HG03135 (cell line): ENCODE data around the gene FAM118B.

Source experiments
- ATAC-seq: cut with Tn5 transposase; IDR thresholded peaks from one replicate; pipeline ENCODE4 v1.9.1; 2021; ENCODE audit warnings: mild to moderate bottlenecking, moderate library complexity; ENCODE audit not compliant: unreplicated experiment

Gene FAM118B

DNA sequence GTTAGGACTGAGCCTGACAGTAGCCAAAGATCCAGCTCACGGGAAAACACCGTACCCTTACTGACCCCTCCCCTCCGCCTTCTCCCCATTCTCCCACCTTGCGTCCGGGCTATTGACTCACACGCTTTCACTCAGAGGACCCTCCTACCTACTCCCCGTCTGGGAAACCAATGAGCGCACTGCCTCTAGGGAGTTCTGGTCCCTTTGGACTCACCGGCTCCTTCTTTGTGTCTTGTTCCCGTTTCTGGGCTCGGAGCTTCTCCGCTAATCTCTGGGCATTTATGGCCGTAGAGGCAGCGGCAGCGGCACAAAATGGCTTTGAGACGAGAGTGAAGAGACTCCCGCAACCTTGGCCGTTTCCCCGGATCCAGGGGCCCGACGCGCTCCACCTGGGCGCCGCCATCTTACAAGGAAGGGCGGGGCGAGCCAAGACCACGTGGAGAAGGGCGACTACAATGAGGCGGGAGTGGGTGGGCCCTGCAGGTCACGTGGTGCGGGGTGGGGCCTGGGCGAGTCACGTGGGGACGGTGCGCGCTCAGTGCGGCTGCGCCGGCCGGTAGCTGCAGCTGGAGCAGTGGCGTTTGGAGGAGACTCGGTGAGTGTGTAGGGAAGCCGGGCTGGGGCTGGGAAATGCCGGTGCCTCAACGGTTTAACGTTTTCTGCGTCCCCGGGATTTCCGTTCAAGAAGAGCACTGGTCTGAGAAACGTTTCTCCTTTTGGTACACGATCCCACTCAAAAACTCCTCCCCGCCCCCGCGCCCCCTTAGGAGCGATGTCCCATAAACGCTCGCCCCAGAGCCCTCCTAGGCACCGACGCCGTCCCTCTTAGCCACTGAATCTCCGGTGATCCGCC lies at the start of gene FAM118B, which contains the start of gene RPUSD4:
Gene FAM118B, plus strand, starts transcription at position 547 of the 853 bp plus-strand sequence. CDS start 23,220 bp downstream, outside the sequence.
Gene RPUSD4, minus strand, starts transcription at position 415 of the 853 bp plus-strand sequence. Its CDS starts 12 bp downstream, at position 403.
- peak; percentile 95 for ATAC-seq

DNA sequence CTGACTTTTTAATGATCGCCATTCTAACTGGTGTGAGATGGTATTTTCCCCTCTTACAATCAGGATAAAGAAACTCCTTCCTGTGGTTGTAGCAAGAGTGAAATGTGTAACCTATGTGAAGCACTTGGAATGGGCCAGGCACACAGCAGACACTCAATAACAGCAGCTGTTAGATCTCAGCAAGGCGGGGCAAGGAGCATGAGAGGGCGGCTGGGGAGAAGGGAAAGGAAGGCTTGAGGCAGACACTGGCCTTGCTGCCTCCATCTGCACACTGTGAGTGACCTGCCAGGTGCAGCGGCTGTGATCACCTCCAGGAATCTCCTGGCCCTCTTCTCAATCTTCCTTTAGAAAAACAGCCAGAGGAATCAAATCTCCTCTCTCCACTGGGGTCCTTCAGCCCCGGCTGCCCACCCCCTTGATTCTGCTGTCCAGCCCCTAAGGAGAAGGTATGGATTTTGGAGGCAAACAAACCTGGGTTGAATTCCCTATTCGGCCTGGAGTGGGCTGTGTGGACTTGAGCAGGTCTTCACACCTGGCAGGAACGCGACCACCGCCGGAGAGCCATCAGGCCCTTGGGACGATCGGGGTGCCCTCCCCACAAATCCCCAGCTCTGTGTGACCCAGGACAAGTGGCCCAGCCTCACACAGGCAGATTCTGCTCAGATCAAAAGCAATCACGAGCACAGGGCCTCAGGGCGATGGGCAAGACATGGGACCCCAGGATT lies 49.1 kb upstream of the FAM118B start:
- ATAC-seq: no peak

DNA sequence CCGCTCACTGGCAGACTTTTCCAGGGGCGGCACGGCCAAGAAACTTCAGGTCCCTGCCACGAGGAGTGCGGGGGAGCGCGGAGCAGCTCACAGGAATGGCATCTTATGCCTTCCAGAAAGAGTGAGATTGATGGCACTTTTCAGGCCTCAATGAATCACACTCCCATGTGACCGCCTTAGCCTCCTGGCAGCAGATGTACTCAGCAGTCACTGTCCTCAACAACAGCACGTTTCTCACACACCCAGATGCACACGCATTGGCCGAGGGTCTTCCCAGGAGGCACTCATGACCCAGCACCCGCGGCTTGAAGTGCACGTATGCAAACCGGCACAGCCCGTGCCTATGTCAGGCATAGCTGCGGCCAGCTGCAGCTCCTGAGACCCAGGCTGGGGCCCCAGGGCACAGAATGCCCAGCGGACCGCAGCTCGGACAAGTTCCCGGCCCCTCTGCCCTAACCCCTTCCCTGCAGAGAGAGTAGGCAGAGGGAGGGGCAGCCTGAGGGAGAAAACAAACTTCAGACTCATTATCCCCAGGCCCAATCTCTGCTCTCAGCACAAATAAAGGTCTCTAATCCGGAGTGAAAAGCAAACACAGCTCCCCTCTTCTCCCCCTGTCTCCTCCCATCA lies 48.4 kb upstream of the FAM118B start:
- no peak for ATAC-seq

DNA sequence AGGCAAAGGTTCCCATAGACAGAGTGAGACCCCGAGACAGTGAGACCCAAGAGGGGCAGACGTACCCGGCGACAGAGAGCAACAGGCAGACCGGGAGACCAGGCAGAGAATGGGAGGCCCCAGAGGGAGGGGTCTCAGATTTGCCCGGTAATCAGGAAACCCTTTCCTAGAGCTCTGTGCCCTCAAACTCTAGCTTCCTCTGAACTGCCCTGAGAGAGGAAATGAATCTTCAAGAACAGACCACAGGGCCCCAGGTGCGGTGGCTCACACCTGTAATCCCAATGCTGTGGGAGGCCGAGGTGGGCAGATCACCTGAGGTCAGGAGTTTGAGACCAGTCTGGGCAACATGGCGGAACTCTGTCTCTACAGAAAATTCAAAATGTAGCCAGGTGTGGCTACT lies 47.8 kb upstream of the FAM118B start:
- no peak for ATAC-seq

DNA sequence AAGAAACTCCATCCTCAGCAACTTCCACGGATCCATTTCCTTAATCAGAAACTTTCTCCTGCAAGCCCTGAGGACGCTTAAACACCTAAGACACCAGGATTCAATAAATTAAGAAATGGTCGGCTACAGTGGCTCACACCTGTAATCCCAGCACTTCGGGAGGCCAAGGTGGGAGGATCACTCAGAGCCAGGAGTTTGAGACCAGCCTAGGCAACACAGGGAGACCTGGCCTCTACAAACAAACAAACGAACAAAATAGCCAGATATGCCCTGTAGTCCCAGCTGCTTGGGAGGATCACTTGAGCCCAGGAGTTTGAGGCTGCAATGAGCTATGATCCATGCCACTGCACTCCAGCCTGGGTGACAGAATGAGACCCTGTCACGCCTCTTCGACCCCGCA lies 46.8 kb upstream of the FAM118B start:
- no peak for ATAC-seq

DNA sequence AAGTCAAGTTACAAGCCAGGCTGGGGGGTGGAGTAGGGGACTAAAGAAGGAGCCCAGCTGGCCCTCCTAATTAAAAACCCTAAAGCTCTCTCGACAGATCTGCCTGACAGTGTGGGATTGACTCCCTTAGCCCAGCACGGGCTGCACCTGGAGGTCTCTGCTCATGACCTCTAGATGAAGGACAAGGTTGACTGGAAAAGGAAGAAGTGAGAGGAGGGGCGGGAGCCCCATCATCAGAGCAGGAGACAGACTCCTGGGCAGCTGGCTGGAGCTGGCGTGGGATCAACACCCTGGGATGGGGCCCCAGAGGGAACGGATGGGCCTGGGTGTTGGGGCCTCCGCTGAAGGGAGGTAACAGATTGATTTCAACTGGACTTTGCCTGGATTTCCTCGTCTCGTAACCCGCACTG lies 46.3 kb upstream of the FAM118B start:
- no peak for ATAC-seq

DNA sequence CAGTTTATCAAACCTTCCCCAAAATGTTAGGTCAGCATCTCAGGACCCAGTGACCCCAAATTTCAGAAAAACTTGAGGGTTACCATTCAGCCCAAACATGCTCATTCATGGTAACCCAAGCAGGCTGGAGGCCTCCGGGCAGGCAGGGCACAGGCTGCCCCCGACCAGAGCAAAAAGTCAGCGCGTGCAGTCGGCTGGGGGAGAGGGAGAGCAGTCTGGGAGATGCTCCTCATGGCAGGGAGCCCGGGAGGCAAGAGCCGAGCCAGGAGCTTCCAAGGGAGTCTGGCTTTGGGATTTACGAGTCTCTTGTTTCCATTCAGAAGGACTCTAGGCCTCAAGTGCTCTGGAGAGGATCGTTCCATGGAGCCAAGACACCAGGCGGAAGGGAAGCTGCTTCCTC lies 45.8 kb upstream of the FAM118B start:
- ATAC-seq: no peak

DNA sequence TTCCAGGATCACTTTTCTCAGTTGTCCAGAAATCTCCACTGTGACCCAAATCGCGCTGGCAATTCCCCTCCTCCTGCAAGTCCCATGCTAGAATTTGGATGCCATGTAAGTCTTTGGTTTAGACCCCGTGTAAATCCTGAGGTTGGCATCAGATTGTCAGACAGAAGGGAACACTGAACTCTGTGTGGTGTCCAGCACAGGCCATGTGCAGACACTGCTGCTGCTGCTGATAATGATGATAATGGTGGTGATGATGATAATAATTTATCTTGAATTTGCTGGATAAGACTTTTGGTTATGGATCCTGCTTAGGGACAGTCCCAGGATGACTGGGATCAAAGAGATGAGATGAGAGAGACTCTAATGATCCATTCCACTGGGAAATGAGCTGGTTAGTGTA lies 45.2 kb upstream of the FAM118B start:
- ATAC-seq: no peak

DNA sequence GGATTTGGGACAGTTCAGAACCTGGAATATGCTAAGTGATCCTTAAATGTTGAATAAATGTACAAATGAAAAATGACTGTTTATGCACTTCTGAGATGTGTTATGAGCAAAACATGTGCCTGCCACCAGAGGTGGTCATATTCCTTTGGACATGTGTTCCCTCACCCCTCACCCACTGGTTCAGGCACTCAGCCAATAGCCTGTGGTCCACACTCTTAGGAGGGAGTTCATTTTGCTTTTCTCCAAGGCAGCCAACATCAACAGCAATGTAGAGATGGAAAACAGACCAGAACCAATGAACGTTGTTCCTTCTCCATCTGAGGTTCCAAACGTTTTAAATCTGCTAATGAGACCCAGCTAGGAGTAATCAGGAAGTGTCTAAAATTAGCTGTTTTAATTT lies 44.1 kb upstream of the FAM118B start:
- no peak for ATAC-seq

DNA sequence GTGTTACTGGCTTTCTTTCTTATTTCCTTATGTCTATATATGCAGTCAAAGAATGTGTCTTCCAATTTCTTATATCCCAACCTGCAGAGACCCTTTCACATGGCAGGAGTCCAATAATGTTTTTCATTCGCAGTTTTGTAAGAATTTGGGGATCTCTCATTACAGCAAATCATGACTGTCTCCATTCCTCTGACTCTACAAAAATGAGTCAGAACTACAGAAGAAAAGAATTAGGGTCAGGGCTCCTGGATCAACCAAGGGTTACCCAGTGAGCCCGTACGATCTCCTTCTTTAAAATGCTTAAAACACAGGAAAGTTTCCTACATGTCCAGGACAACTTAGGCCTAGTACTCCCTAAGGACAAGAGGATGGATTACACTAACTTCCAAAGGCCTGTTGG lies 42.3 kb upstream of the FAM118B start:
- ATAC-seq: no peak

DNA sequence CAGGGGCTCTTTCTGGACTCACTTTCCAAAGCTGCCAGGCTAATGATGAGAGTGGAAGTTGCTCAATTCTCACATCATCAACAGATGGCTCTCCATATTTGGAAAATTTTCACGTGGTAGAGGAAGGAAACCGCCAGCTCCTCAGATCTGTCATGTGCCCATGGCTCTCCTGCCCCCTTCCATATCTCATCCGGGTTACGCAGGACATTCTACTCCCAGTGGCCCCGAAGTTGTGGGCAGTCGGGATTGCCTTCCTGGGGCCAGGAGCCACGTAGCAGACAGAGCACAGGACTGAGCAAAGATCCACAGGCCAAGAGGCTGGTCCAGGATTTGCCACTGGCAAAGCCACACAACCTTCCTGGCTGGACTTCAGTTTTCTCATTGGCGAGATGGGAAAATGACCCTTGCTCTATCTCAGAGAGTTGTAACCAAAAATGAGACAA lies 39.0 kb upstream of the FAM118B start:
- no peak for ATAC-seq

DNA sequence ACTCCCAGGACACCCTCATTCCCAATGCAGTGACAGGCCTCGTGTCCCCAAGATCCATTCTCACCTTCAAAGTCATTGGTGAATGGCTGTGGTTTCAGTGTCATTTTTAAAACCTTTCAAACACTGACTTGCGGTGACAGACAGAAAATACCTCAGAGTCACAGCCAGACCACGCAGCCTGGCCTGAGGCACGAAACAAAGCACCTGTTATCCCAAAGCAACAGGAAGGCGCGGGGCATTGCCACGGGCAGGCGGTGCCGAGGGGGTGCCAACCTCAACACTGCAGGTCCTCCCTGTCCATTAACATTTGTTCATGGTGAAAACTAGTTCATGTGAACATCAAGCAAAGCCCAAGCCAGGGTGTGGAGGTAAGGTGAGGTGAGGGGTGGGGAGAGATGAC lies 38.3 kb upstream of the FAM118B start:
- no peak for ATAC-seq

DNA sequence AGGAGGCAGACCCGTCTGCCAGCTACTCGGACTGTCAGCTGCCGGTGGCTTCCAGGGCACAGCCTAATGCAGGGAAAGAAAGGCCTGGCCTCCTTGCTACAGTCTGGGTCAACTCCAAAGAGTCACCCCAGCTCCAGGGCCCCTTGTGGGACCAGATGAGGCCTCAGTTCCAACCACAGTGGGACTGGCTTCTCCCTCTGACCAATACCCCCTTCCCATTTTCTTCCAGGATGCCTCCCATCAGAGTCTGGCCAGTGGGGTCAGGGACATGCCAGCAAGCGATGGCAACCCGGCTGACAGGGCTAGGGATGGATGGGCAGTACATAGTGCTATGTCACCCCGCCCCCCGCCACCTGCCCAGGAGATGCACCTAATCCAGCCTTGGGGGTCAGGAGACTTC lies 36.8 kb upstream of the FAM118B start:
- ATAC-seq: no peak

DNA sequence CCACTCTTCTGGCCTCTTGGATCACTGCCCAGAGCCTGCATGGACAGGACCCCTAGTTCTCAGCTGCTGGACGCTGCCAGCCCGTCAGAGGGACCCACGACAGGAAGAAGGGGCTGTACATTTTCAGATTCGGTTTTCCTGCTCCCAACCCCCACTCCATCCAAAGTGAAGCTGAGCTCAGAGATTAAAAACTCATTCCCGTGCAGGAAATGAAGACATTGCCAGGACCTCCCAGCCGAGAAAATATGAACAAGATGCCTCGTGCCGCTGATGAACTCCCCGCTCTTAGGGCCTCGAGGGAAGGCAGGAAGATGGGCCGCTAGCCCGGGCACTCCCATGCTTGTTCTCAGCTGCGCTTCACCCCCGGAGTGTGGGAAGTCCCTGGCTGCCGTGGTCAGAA lies 36.2 kb upstream of the FAM118B start:
- no peak for ATAC-seq

DNA sequence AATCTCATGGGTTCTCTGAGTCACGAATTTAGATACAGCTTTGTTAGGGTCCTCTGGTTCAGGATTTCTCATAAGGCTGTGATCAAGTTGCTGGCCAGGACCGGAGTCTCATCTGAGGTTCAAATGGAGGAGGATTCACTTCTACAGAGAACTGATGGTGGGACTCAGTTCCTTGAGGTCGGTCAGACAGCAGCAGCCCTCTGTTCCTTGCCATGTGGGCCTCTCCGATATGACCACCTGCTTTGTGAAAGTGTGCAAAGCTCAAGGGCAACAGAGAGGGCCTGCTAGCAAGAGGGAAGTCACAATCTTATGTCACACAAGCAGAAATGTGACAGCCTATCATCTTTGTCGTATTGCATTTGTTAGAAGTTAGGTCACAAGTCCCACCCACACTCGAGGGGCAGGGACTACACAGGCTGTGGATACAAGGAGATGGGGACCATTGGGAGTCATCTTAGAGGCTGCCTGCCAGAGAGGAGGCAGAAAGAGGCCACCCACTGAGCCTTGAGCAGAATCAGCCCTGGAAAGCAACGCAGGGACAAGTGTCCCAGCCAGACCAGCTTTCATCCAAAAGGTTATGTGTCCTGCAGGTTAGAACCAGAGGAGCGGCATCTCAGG lies 34.6 kb upstream of the FAM118B start:
- ATAC-seq: no peak

DNA sequence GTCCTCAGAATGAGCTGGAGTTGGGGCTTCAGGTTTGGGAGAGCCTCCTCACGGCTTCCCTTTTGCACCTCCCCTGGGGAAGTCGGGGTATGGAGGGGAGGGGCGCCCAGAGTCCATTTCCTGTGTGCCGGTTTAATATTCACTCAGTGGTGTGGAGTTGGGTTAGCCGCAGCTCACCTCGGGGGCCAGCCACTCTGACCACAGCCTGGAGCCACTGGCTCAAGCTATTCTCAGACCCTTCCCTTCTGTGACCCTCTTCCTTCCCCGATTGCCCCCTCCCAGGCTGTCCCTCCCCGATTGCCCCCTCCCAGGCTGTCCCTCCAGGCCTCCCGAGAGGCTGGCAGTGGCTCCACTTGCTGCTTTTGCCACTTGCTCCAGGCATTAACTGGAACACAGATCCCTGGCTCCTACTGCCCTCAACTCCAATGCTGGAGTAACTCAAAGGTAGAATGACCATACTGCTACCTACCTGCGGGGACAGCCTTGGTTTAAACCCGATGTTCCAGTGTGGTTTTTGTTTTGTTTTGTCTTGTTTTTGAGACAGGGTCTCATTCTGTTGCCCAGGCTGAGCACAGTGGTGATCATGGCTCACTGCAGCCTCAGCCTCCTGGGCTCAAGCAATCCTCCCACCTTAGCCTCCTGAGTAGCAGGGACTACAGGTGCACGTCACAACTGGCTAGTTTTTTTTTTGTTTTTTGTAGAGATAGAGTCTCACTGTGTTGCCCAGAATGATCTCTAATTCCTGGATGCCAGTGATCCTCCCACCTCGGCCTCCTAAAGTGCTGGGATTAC lies 29.4 kb upstream of the FAM118B start:
- ATAC-seq: peak; percentile 68

DNA sequence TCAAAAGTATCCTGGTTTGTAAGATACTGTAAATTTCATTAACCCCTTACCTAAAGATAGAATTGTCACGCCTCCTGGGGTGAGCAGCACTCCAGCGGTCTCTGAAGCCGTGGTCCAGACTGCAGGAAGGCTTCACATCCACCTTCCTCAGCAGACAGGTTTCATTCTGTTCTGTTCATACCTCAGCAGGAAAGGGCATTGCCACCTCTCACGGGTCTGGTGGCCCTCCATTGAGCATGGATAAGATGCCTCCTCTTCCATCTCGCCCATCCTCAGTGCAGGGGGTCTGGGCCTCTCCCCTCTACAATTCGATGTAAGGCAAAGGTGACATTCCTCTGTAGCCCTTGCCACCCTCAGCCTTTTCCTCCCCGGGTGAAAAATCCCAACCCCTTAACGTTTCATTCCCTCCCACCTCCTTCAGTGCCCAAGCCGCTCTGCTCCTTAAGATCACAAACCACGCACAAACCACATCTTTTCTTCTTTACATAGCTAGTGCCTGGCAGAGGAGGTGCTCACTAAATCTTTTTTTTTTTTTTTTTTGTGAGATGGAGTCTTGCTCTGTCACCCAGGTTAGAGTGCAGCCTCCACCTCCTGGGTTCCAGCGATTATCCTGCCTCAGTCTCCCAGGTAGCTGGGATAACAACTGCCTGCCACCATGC lies 28.7 kb upstream of the FAM118B start:
- ATAC-seq: no peak

DNA sequence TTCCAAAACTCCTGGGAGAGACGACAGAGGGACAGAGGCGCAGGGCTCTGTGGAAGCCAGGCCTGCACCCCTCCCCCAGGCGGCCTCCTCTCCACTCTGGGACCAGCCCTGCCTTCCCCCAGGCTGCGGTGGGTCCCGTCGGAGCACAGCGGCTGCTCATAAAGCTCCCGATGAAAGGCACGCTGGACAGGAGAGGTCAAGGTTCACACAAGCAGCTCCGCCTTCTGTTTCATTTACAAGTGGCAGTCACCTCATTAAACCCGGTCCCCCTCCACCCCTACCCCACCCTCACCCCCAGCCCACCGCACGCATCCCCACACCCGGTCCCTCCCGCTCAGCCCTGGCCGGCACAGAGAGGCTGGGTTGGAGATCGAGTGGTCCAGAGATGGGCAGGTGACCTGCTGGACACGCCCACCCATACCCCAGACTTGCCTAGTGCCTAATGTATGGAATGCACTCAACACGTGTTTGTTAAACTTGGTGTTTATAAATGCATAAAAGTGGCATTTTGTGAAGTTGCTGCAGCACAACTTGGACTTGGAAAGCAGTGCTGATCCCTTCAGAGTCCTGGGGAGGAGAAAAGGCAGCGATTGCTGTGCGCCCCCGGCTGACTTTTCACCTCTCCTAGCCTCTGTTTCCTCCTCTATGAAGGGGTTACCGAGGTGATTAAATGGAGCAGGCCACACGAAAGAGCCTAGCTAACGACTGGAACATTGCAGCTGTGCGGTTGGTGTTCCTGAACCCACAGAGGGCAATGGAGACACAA lies 26.1 kb upstream of the FAM118B start:
- ATAC-seq: no peak
